PFSK-1 (cell line): ENCODE measurements around the gene PDCD2.

Experiments
- FOXP2 ChIP-seq: optimal IDR thresholded peaks from 2 replicates; pipeline ENCODE3; 2011; ENCODE audit warnings: borderline replicate concordance, control low read depth, inconsistent platforms; ENCODE audit not compliant: insufficient read depth; ENCODE audit errors: extremely low read length, extremely low read depth
- POLR2AphosphoS5 ChIP-seq: IDR thresholded peaks from 2 replicates; pipeline ENCODE4 v1.6.1; 2012; ENCODE audit warnings: low read depth, mild to moderate bottlenecking, control low read depth, low read length, moderate library complexity
- SIN3A ChIP-seq: IDR thresholded peaks from 2 replicates; pipeline ENCODE4 v1.6.1; 2012; ENCODE audit warnings: mild to moderate bottlenecking, low read length, moderate library complexity, borderline replicate concordance; ENCODE audit not compliant: insufficient read depth
- TAF1 ChIP-seq: IDR thresholded peaks from 2 replicates; pipeline ENCODE4 v1.6.1; 2012; ENCODE audit warnings: low read length, control low read depth, borderline replicate concordance; ENCODE audit not compliant: insufficient read depth
- TF ChIP-seq, protein P1 (sequence below), 2 experiments: IDR thresholded peaks; 2 replicates each; pipeline versions ENCODE4 v1.6.1 to v1.8.0; 2011 to 2012; ENCODE audit warnings: low read depth in 2 of 2, low read length in 2 of 2, control low read depth in 1 of 2, inconsistent platforms in 1 of 2, mild to moderate bottlenecking in 1 of 2, moderate library complexity in 1 of 2; ENCODE audit not compliant: insufficient read depth in 1 of 2

The PDCD2 gene

DNA sequence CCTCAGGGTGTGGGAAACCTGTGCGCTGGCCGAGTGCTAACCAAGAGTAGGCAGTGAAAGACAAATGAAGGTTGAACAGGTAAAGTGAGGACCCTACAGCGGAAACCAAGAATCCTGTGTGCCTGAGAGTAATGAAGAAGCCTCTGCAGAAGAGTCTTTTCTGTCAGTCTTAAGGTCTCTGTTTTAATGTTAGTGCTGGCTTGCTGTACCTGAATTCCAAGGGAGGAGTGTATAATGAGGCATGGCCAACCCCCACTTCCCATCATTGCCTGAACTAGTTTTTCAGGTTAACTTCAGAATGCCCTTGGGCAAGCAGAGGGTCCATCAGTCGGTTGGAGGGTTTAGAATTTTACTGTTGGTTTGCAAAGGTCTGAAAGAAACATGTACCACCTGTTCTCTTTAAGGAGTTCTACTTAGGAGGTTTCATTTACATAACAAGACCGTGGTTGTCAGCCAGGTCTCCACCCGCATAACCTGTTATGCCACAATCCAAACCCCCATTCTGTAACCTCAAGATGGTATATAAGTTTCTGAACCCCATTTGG is 589 bp upstream of the PDCD2 start:
- TF ChIP-seq POLR2AphosphoS5 (no peak), SIN3A (no peak), TAF1 (no peak), FOXP2 (no peak)
- TF ChIP-seq, protein P1, sequence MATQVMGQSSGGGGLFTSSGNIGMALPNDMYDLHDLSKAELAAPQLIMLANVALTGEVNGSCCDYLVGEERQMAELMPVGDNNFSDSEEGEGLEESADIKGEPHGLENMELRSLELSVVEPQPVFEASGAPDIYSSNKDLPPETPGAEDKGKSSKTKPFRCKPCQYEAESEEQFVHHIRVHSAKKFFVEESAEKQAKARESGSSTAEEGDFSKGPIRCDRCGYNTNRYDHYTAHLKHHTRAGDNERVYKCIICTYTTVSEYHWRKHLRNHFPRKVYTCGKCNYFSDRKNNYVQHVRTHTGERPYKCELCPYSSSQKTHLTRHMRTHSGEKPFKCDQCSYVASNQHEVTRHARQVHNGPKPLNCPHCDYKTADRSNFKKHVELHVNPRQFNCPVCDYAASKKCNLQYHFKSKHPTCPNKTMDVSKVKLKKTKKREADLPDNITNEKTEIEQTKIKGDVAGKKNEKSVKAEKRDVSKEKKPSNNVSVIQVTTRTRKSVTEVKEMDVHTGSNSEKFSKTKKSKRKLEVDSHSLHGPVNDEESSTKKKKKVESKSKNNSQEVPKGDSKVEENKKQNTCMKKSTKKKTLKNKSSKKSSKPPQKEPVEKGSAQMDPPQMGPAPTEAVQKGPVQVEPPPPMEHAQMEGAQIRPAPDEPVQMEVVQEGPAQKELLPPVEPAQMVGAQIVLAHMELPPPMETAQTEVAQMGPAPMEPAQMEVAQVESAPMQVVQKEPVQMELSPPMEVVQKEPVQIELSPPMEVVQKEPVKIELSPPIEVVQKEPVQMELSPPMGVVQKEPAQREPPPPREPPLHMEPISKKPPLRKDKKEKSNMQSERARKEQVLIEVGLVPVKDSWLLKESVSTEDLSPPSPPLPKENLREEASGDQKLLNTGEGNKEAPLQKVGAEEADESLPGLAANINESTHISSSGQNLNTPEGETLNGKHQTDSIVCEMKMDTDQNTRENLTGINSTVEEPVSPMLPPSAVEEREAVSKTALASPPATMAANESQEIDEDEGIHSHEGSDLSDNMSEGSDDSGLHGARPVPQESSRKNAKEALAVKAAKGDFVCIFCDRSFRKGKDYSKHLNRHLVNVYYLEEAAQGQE (IDR thresholded peaks at IDR 0.05; ENCODE audit: insufficient read depth in 1 of 2, low read depth in 2 of 2, low read length in 2 of 2): no peak

DNA sequence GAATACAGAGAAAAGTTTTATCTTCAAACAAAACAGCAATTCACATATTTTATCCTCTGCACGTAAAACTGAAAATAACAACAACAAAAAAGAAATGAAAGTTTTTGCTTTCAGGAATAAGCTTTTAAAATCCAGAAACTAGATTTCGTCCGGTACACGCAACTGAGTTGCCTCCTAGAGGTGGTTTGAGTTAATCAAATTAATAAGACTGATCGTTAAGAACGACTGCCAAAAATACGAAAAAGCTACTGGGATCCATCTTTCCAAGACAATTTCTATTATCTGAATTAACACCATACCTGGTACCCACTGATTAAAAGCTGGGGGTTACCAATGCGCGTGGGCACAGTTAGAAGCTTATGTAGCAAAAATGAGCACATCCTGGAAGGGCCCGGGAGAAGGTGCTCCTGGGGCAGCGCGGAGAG is 669 bp downstream of the PDCD2 start:
- TF ChIP-seq, protein P1 (IDR thresholded peaks at IDR 0.05; ENCODE audit: insufficient read depth in 1 of 2, low read depth in 2 of 2, low read length in 2 of 2): no peak
- no peak for TF ChIP-seq TAF1
- no peak for TF ChIP-seq SIN3A
- no peak for TF ChIP-seq POLR2AphosphoS5
- no peak for TF ChIP-seq FOXP2

DNA sequence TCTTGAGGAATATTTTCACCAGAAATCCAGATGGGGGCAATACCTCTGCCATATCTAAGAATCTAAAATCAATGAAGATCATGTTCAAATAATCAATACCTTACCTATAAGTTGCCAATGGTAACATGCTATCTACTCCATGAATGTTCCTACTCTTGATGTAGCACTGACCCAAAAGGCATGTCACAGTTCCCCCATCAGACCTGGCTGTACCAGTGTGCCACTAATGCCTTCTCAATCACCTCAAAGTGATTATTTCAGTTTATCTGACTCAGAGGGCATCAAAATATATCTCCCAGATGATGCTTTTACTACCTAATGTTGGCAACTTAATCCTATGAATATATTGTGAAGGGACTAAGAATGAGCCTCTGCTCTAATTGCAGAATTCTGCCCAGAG is 5.5 kb downstream of the PDCD2 start:
- TF ChIP-seq FOXP2: no peak
- TF ChIP-seq, protein P1 (IDR thresholded peaks at IDR 0.05; ENCODE audit: insufficient read depth in 1 of 2, low read depth in 2 of 2, low read length in 2 of 2): no peak
- no peak for TF ChIP-seq TAF1
- TF ChIP-seq POLR2AphosphoS5: no peak; the same call in 1 of the 2 replicates
- no peak for TF ChIP-seq SIN3A

DNA sequence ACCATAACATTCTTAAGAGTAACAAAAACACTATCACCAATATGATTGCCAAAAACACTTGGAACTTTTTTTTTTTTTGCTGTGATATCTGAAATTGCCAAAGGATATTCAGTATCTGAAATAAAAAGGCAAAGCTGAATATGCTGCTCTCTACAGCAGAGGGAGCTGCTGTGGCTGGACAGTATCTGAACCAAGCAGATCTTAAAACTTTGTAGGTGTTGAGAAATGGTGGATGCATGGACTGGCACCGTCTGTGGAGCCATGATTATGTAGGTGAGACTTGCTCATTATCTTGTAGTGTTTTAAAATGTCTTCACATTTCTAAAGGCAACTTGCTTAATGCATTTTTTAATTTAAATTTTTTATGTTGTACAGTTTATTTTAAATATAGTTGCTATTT is 9.2 kb downstream of the PDCD2 start:
- TF ChIP-seq SIN3A: no peak
- no peak for TF ChIP-seq TAF1
- TF ChIP-seq FOXP2: no peak
- TF ChIP-seq, protein P1 (IDR thresholded peaks at IDR 0.05; ENCODE audit: insufficient read depth in 1 of 2, low read depth in 2 of 2, low read length in 2 of 2): no peak
- TF ChIP-seq POLR2AphosphoS5: no peak
